Head of caudate nucleus (tissue), 42 donors: ENCODE results near the gene RNF115.
A peak's percentile ranks its signal among the peaks of the same experiment; 100 is the strongest.
"Not testable (repeated sequence)": the region's sequence is repeated elsewhere in the genome, so short reads cannot be mapped to it uniquely, and the experiment has no call there.

Experiments used
- DNase-seq, 42 donors: peaks; one replicate each; pipeline versions ENCODE4 v3.0.0 to v3.0.0-alpha.2; 2020 to 2021; ENCODE audit warnings: mixed read lengths in 7 of 42
- intact Hi-C: fragments of 100-400 bp; cut with DNase I; formaldehyde crosslinking; loops from one replicate; pipeline ENCODE4 v1.15.0; 2022

The RNF115 gene

GRCh38 chr1:145751491-145752037 lies 72.3 kb downstream of the RNF115 start:
- intact Hi-C loops = no loop called here
- DNase-seq = peak in 12 of 42 donors; percentile 3 to 64 (median 20)

- DNase-seq = peak in 4 of 42 donors; percentile 6 to 19 (median 14)
- intact Hi-C loops = no loop called here
These were observed 73.5 kb downstream of the RNF115 start for GRCh38 chr1:145750426-145750825.

GRCh38 chr1:145747398-145748247 lies 76.3 kb downstream of the RNF115 start:
- no peak for DNase-seq
- intact Hi-C loops = no loop called here

GRCh38 chr1:145740269-145740668 lies 83.6 kb downstream of the RNF115 start:
- intact Hi-C loops = no loop called here
- DNase-seq = no peak

GRCh38 chr1:145736191-145736590 lies 87.7 kb downstream of the RNF115 start:
- intact Hi-C loops = no loop called here
- no peak for DNase-seq

GRCh38 chr1:145730900-145731299 lies 93.0 kb downstream of the RNF115 start:
- DNase-seq = no peak

GRCh38 chr1:145730467-145730866 lies 93.4 kb downstream of the RNF115 start:
- DNase-seq = no peak
- intact Hi-C loops = no loop called here

More at GRCh38 chr1:145730900-145731299, 93.0 kb downstream of the RNF115 start:
- intact Hi-C loops = no loop called here

- intact Hi-C loops = no loop called here
- no peak for DNase-seq
These were observed 94.0 kb downstream of the RNF115 start for GRCh38 chr1:145729666-145730436.

- intact Hi-C loops = no loop called here
- DNase-seq = no peak
These were observed 94.7 kb downstream of the RNF115 start for GRCh38 chr1:145729196-145729595.

- DNase-seq, intact Hi-C loops: not testable (repeated sequence)
These were observed 97.7 kb downstream of the RNF115 start for GRCh38 chr1:145726193-145726592.

GRCh38 chr1:145720878-145721671 lies 102.8 kb downstream of the RNF115 start:
- intact Hi-C loops = no loop called here
- peak; percentile 37 to 89 (median 76) for DNase-seq

GRCh38 chr1:145720556-145720877 lies 103.4 kb downstream of the RNF115 start:
- intact Hi-C loops = no loop called here
- DNase-seq = no peak

GRCh38 chr1:145719230-145720079 lies 104.4 kb downstream of the RNF115 start, which contains the start of gene CD160:
TSS of gene CD160 (plus strand) at chr1:145719499. CDS start at chr1:145728328, 8,829 bp downstream.
- intact Hi-C loops = no loop called here
- DNase-seq = no peak

GRCh38 chr1:145718465-145718864 lies 105.4 kb downstream of the RNF115 start:
- intact Hi-C loops, DNase-seq: not testable (repeated sequence)

GRCh38 chr1:145717833-145718232 lies 106.1 kb downstream of the RNF115 start:
- DNase-seq = no peak
- intact Hi-C loops = no loop called here

GRCh38 chr1:145716641-145717345 lies 107.1 kb downstream of the RNF115 start:
- DNase-seq = no peak

GRCh38 chr1:145714524-145715111 lies 109.3 kb downstream of the RNF115 start:
- intact Hi-C loops = no loop called here
- DNase-seq = no peak

More at GRCh38 chr1:145716641-145717345, 107.1 kb downstream of the RNF115 start:
- intact Hi-C loops = no loop called here
